Naive B cell (primary cell): ENCODE measurements around the gene ENPP3. TPM values are rescaled to one million over a fixed set of nuclear protein-coding genes. Genes with fewer than 3 reads are reported as not detected.
"Not testable (repeated sequence)": the region's sequence is repeated elsewhere in the genome, so short reads cannot be mapped to it uniquely, and the experiment has no call there.

Source experiments
- ATAC-seq, 2 donors: fragments of 150-1000 bp; cut with Tn5 transposase; 2 replicates each; pipeline ENCODE4 v1.10.0; 2021; ENCODE audit warnings: low read depth in 2 of 2, mild to moderate bottlenecking in 2 of 2, moderate library complexity in 2 of 2
- DNase-seq: peaks from one replicate; pipeline ENCODE4 v3.0.0; 2022
- H3K27ac Mint-ChIP-seq, 6 donors: one replicate each; pipeline ENCODE4 v1.8.0; 2020 to 2022; ENCODE audit warnings: mild to moderate bottlenecking in 6 of 6, mixed read lengths in 6 of 6, moderate library complexity in 5 of 6, inconsistent platforms in 2 of 6
- H3K27me3 Mint-ChIP-seq, 3 donors: one replicate each; pipeline ENCODE4 v1.8.0; 2021 to 2022; ENCODE audit warnings: mixed read lengths in 3 of 3, mild to moderate bottlenecking in 1 of 3
- H3K36me3 Mint-ChIP-seq, 2 donors: one replicate each; pipeline ENCODE4 v1.8.0; 2020 to 2022; ENCODE audit warnings: mixed read lengths in 2 of 2, inconsistent platforms in 1 of 2, mild to moderate bottlenecking in 1 of 2
- H3K4me1 Mint-ChIP-seq, 3 donors: one replicate each; pipeline ENCODE4 v1.8.0; 2020 to 2022; ENCODE audit warnings: mixed read lengths in 3 of 3, inconsistent platforms in 1 of 3, mild to moderate bottlenecking in 1 of 3, moderate library complexity in 1 of 3
- H3K4me3 Mint-ChIP-seq, 8 donors: one replicate each; pipeline ENCODE4 v1.8.0; 2020 to 2022; ENCODE audit warnings: mild to moderate bottlenecking in 8 of 8, mixed read lengths in 8 of 8, moderate library complexity in 8 of 8, inconsistent platforms in 2 of 8
- H3K9me3 Mint-ChIP-seq, 7 donors: one replicate each; pipeline ENCODE4 v1.8.0; 2020 to 2022; ENCODE audit warnings: mixed read lengths in 7 of 7, mild to moderate bottlenecking in 5 of 7, inconsistent platforms in 2 of 7, moderate library complexity in 1 of 7
- polyA plus RNA-seq, 6 donors: library from polyadenylated mRNA; unstranded; fragments of 300-500 nt; fragmentation: Illumina TruSeq; gene quantifications; one replicate each; pipeline ENCODE4 v1.2.3, GENCODE V29; 2021; ENCODE audit warnings: low read depth in 6 of 6

ENPP3 gene
- polyA plus RNA-seq, 6 donors from 2014 or later = 0.18 to 0.73 (median 0.55) TPM; not detected in 3

- DNase-seq (no peak), ATAC-seq (no peak)
- Mint-ChIP-seq H3K4me1 (peaks cover 23 to 55% (median 31%) of the 10 kb centered on the region in 3 donors), H3K27me3 (peaks cover 0 to 3% (median 0%) of the 10 kb centered on the region in 3 donors), H3K27ac (no peak overlapping the region), H3K9me3 (no peaks in the 10 kb centered on the region), H3K4me3 (peak overlapping the region in 1 of 8 donors; percentile 47), H3K36me3 (no peaks in the 10 kb centered on the region)
These were observed 43.8 kb downstream of the ENPP3 start for GRCh38 chr6:131680868-131681267.

- DNase-seq (no peak), ATAC-seq (no peak)
- no peaks in the 10 kb centered on the region for H3K9me3 Mint-ChIP-seq
- H3K27me3 Mint-ChIP-seq = no peaks in the 10 kb centered on the region
- H3K4me1 Mint-ChIP-seq = peaks cover 23 to 57% (median 32%) of the 10 kb centered on the region in 3 donors
- H3K27ac Mint-ChIP-seq = no peak overlapping the region
- H3K4me3 Mint-ChIP-seq = no peak overlapping the region
- no peaks in the 10 kb centered on the region for H3K36me3 Mint-ChIP-seq
These were observed 44.5 kb downstream of the ENPP3 start for GRCh38 chr6:131681585-131681984.

GRCh38 chr6:131682442-131682841 lies 45.3 kb downstream of the ENPP3 start:
- DNase-seq = no peak
- Mint-ChIP-seq H3K4me3 (peak overlapping the region in 3 of 8 donors; percentile 15 to 35 (median 32)), H3K4me1 (peaks cover 25 to 66% (median 40%) of the 10 kb centered on the region in 3 donors), H3K27me3 (no peaks in the 10 kb centered on the region), H3K9me3 (no peaks in the 10 kb centered on the region), H3K36me3 (no peaks in the 10 kb centered on the region), H3K27ac (peak overlapping the region in 1 of 6 donors; percentile 49)
- no peak for ATAC-seq

- ATAC-seq = peak; percentile 81 to 83
These were observed 46.4 kb downstream of the ENPP3 start for GRCh38 chr6:131683479-131683878.

GRCh38 chr6:131685266-131685780 lies 48.2 kb downstream of the ENPP3 start:
- peak; percentile 78 to 81 for ATAC-seq
- H3K27me3 Mint-ChIP-seq = no peaks in the 10 kb centered on the region
- peak overlapping the region; percentile 54 to 92 (median 80) for H3K27ac Mint-ChIP-seq

More at GRCh38 chr6:131683479-131683878, 46.4 kb downstream of the ENPP3 start:
- peak; percentile 71 for DNase-seq
- H3K4me3 Mint-ChIP-seq = peak overlapping the region; percentile 57 to 91 (median 80)
- no peaks in the 10 kb centered on the region for H3K27me3 Mint-ChIP-seq
- H3K36me3 Mint-ChIP-seq = no peaks in the 10 kb centered on the region
- H3K4me1 Mint-ChIP-seq = peaks cover 35 to 74% (median 50%) of the 10 kb centered on the region in 3 donors
- H3K9me3 Mint-ChIP-seq = no peaks in the 10 kb centered on the region
- H3K27ac Mint-ChIP-seq = peak overlapping the region; percentile 76 to 96 (median 93)

GRCh38 chr6:131687022-131687421 lies 49.9 kb downstream of the ENPP3 start:
- no peaks in the 10 kb centered on the region for H3K27me3 Mint-ChIP-seq
- H3K4me3 Mint-ChIP-seq = peak overlapping the region in 3 of 8 donors; percentile 30 to 47 (median 35)
- DNase-seq (no peak), ATAC-seq (no peak)
- no peaks in the 10 kb centered on the region for H3K36me3 Mint-ChIP-seq
- peak overlapping the region in 3 of 6 donors; percentile 44 to 93 (median 90) for H3K27ac Mint-ChIP-seq
- peaks cover 53 to 84% (median 56%) of the 10 kb centered on the region in 3 donors for H3K4me1 Mint-ChIP-seq
- H3K9me3 Mint-ChIP-seq = no peaks in the 10 kb centered on the region

More at GRCh38 chr6:131685266-131685780, 48.2 kb downstream of the ENPP3 start:
- Mint-ChIP-seq H3K4me1 (peaks cover 40 to 74% (median 45%) of the 10 kb centered on the region in 3 donors), H3K4me3 (peak overlapping the region; percentile 32 to 68 (median 60)), H3K36me3 (no peaks in the 10 kb centered on the region), H3K9me3 (no peaks in the 10 kb centered on the region)
- DNase-seq = peak; percentile 71

GRCh38 chr6:131688286-131688685 lies 51.2 kb downstream of the ENPP3 start:
- Mint-ChIP-seq H3K4me3 (peak overlapping the region; percentile 41 to 89 (median 70)), H3K36me3 (no peaks in the 10 kb centered on the region), H3K27me3 (no peaks in the 10 kb centered on the region), H3K9me3 (no peaks in the 10 kb centered on the region), H3K27ac (peak overlapping the region; percentile 87 to 98 (median 96)), H3K4me1 (peaks cover 50 to 80% (median 58%) of the 10 kb centered on the region in 3 donors)
- DNase-seq = peak; percentile 35
- peak; percentile 20 to 21 for ATAC-seq

GRCh38 chr6:131692031-131692430 lies 54.9 kb downstream of the ENPP3 start:
- Mint-ChIP-seq H3K36me3 (no peaks in the 10 kb centered on the region), H3K4me3 (peak overlapping the region; percentile 46 to 86 (median 62)), H3K27ac (peak overlapping the region; percentile 48 to 91 (median 82)), H3K27me3 (peaks cover 0 to 5% (median 4%) of the 10 kb centered on the region in 3 donors), H3K9me3 (no peaks in the 10 kb centered on the region), H3K4me1 (peaks cover 41 to 58% (median 51%) of the 10 kb centered on the region in 3 donors)
- DNase-seq = no peak
- peak; percentile 41 to 52 for ATAC-seq

- ATAC-seq = no peak
- Mint-ChIP-seq H3K4me3 (no peak overlapping the region), H3K27ac (peak overlapping the region in 1 of 6 donors; percentile 84)
These were observed 55.5 kb downstream of the ENPP3 start for GRCh38 chr6:131692589-131692988.

GRCh38 chr6:131693384-131693783 lies 56.3 kb downstream of the ENPP3 start:
- peaks cover 0 to 5% (median 4%) of the 10 kb centered on the region in 3 donors for H3K27me3 Mint-ChIP-seq
- ATAC-seq = no peak
- H3K9me3 Mint-ChIP-seq = no peaks in the 10 kb centered on the region
- no peaks in the 10 kb centered on the region for H3K36me3 Mint-ChIP-seq
- peaks cover 28 to 47% (median 39%) of the 10 kb centered on the region in 3 donors for H3K4me1 Mint-ChIP-seq
- H3K27ac Mint-ChIP-seq = peak overlapping the region in 1 of 6 donors; percentile 30
- no peak for DNase-seq
- H3K4me3 Mint-ChIP-seq = no peak overlapping the region

More at GRCh38 chr6:131692589-131692988, 55.5 kb downstream of the ENPP3 start:
- Mint-ChIP-seq H3K36me3 (no peaks in the 10 kb centered on the region), H3K4me1 (peaks cover 36 to 53% (median 47%) of the 10 kb centered on the region in 3 donors), H3K9me3 (no peaks in the 10 kb centered on the region), H3K27me3 (peaks cover 0 to 5% (median 4%) of the 10 kb centered on the region in 3 donors)
- DNase-seq = no peak

- DNase-seq (peak; percentile 42), ATAC-seq (peak; percentile 88 to 90)
- peaks cover 0 to 5% (median 4%) of the 10 kb centered on the region in 3 donors for H3K27me3 Mint-ChIP-seq
- no peaks in the 10 kb centered on the region for H3K9me3 Mint-ChIP-seq
- H3K4me3 Mint-ChIP-seq = no peak overlapping the region
- H3K27ac Mint-ChIP-seq = no peak overlapping the region
- peaks cover 16 to 31% (median 23%) of the 10 kb centered on the region in 3 donors for H3K4me1 Mint-ChIP-seq
- H3K36me3 Mint-ChIP-seq = no peaks in the 10 kb centered on the region
These were observed 57.8 kb downstream of the ENPP3 start for GRCh38 chr6:131694832-131695426.

GRCh38 chr6:131696956-131697355 lies 59.9 kb downstream of the ENPP3 start:
- Mint-ChIP-seq H3K4me3 (no peak overlapping the region), H3K9me3 (no peaks in the 10 kb centered on the region), H3K36me3 (no peaks in the 10 kb centered on the region), H3K27me3 (peaks cover 0 to 5% (median 4%) of the 10 kb centered on the region in 3 donors), H3K4me1 (peaks cover 3 to 11% (median 6%) of the 10 kb centered on the region in 3 donors), H3K27ac (peak overlapping the region in 1 of 6 donors; percentile 27)
- DNase-seq (no peak), ATAC-seq (no peak)

- H3K9me3 Mint-ChIP-seq, DNase-seq, H3K4me3 Mint-ChIP-seq, ATAC-seq, H3K36me3 Mint-ChIP-seq, H3K27me3 Mint-ChIP-seq, H3K4me1 Mint-ChIP-seq: not testable (repeated sequence)
- H3K27ac Mint-ChIP-seq = peak overlapping the region in 1 of 6 donors; percentile 79
These were observed 63.7 kb downstream of the ENPP3 start for GRCh38 chr6:131700851-131701250.

GRCh38 chr6:131703905-131704304 lies 66.8 kb downstream of the ENPP3 start:
- not testable (repeated sequence) for H3K4me1 Mint-ChIP-seq, H3K36me3 Mint-ChIP-seq, H3K27ac Mint-ChIP-seq, H3K9me3 Mint-ChIP-seq, H3K27me3 Mint-ChIP-seq, ATAC-seq, H3K4me3 Mint-ChIP-seq, DNase-seq
